ENCODE measurements around the gene YIPF1. TPM values are rescaled to one million over a fixed set of nuclear protein-coding genes. Genes with fewer than 3 reads are reported as not detected.
A peak's percentile ranks its signal among the peaks of the same experiment; 100 is the strongest.

The YIPF1 gene
- total and polyA plus RNA-seq, 2 donors (not counting 1 experiment from before 2014, with no cell fraction given) = 34.7 to 39.8 TPM

- TF ChIP-seq EZH2 (IDR thresholded peaks at IDR 0.05; ENCODE audit: low read length, missing control alignments) (no peak), CTCF (conservative IDR thresholded peaks at IDR 0.05 in 1 of 2, IDR thresholded peaks at IDR 0.05 in 1 of 2; ENCODE audit: low read depth in 1 of 2, low read length in 2 of 2) (no peak)
- Histone ChIP-seq H4K20me1 (ENCODE audit: control insufficient read depth, extremely low read depth, insufficient read depth, low read length) (no peaks in the 10 kb centered on the region), H2AFZ (ENCODE audit: low read length) (no peak overlapping the region), H3K27me3 (ENCODE audit: control insufficient read depth, insufficient read depth, low read length) (no peaks in the 10 kb centered on the region), H3K27ac (ENCODE audit: insufficient read depth, low read length) (no peak overlapping the region), H3K4me2 (ENCODE audit: extremely low read depth, insufficient read depth, low read length) (no peak overlapping the region), H3K79me2 (ENCODE audit: control insufficient read depth, insufficient read depth, low read length) (no peaks in the 10 kb centered on the region), H3K4me3 (replicated peaks in 1 of 4; ENCODE audit: control extremely low read depth in 1 of 4, insufficient read depth in 1 of 4, low read depth in 3 of 4, low read length in 4 of 4) (no peak overlapping the region), H3K9me3 (ENCODE audit: control insufficient read depth, insufficient read depth, low read depth, low read length) (no peaks in the 10 kb centered on the region), H3K36me3 (ENCODE audit: control insufficient read depth, insufficient read depth, low read length) (peaks cover 5% of the 10 kb centered on the region), H3K9ac (ENCODE audit: insufficient read depth, low read length) (no peak overlapping the region), H3K4me1 (ENCODE audit: control insufficient read depth, extremely low read depth, insufficient read depth, low read length) (no peaks in the 10 kb centered on the region)
- no peak for DNase-seq (ENCODE audit: low read depth in 2 of 2)
These were observed 17.7 kb downstream of the YIPF1 start for GRCh38 chr1:53871773-53872484.

GRCh38 chr1:53871221-53871620, 18.4 kb downstream of the YIPF1 start:
- TF ChIP-seq CTCF (conservative IDR thresholded peaks at IDR 0.05 in 1 of 2, IDR thresholded peaks at IDR 0.05 in 1 of 2; ENCODE audit: low read depth in 1 of 2, low read length in 2 of 2) = no peak
- no peak for TF ChIP-seq EZH2 (IDR thresholded peaks at IDR 0.05; ENCODE audit: low read length, missing control alignments)
- Histone ChIP-seq H3K79me2 (ENCODE audit: control insufficient read depth, insufficient read depth, low read length) (no peaks in the 10 kb centered on the region), H3K9ac (ENCODE audit: insufficient read depth, low read length) (no peak overlapping the region), H3K4me3 (replicated peaks in 1 of 4; ENCODE audit: control extremely low read depth in 1 of 4, insufficient read depth in 1 of 4, low read depth in 3 of 4, low read length in 4 of 4) (no peak overlapping the region), H3K27ac (ENCODE audit: insufficient read depth, low read length) (no peak overlapping the region), H4K20me1 (ENCODE audit: control insufficient read depth, extremely low read depth, insufficient read depth, low read length) (no peaks in the 10 kb centered on the region), H3K4me1 (ENCODE audit: control insufficient read depth, extremely low read depth, insufficient read depth, low read length) (no peaks in the 10 kb centered on the region), H3K36me3 (ENCODE audit: control insufficient read depth, insufficient read depth, low read length) (peaks cover 4% of the 10 kb centered on the region), H3K4me2 (ENCODE audit: extremely low read depth, insufficient read depth, low read length) (no peak overlapping the region), H3K9me3 (ENCODE audit: control insufficient read depth, insufficient read depth, low read depth, low read length) (no peaks in the 10 kb centered on the region), H3K27me3 (ENCODE audit: control insufficient read depth, insufficient read depth, low read length) (no peaks in the 10 kb centered on the region), H2AFZ (ENCODE audit: low read length) (no peak overlapping the region)
- DNase-seq (ENCODE audit: low read depth in 2 of 2) = peak in 1 of 2 donors; percentile 18

GRCh38 chr1:53869454-53870117, 20.0 kb downstream of the YIPF1 start:
- Histone ChIP-seq H3K36me3 (ENCODE audit: control insufficient read depth, insufficient read depth, low read length) (peaks cover 6% of the 10 kb centered on the region), H3K4me2 (ENCODE audit: extremely low read depth, insufficient read depth, low read length) (no peak overlapping the region), H3K4me1 (ENCODE audit: control insufficient read depth, extremely low read depth, insufficient read depth, low read length) (no peaks in the 10 kb centered on the region), H3K9me3 (ENCODE audit: control insufficient read depth, insufficient read depth, low read depth, low read length) (no peaks in the 10 kb centered on the region), H3K27ac (ENCODE audit: insufficient read depth, low read length) (no peak overlapping the region), H3K79me2 (ENCODE audit: control insufficient read depth, insufficient read depth, low read length) (no peaks in the 10 kb centered on the region), H3K27me3 (ENCODE audit: control insufficient read depth, insufficient read depth, low read length) (no peaks in the 10 kb centered on the region), H3K9ac (ENCODE audit: insufficient read depth, low read length) (no peak overlapping the region), H2AFZ (ENCODE audit: low read length) (no peak overlapping the region), H4K20me1 (ENCODE audit: control insufficient read depth, extremely low read depth, insufficient read depth, low read length) (no peaks in the 10 kb centered on the region), H3K4me3 (replicated peaks in 1 of 4; ENCODE audit: control extremely low read depth in 1 of 4, insufficient read depth in 1 of 4, low read depth in 3 of 4, low read length in 4 of 4) (no peak overlapping the region)
- no peak for DNase-seq (ENCODE audit: low read depth in 2 of 2)
- TF ChIP-seq EZH2 (IDR thresholded peaks at IDR 0.05; ENCODE audit: low read length, missing control alignments) (no peak), CTCF (conservative IDR thresholded peaks at IDR 0.05 in 1 of 2, IDR thresholded peaks at IDR 0.05 in 1 of 2; ENCODE audit: low read depth in 1 of 2, low read length in 2 of 2) (no peak)

Data from fibroblast of lung (primary cell).